Endodermal cell (in vitro differentiated cells): ENCODE measurements around the gene H6PD. TPM values are rescaled to one million over a fixed set of nuclear protein-coding genes. Genes with fewer than 3 reads are reported as not detected.

ENCODE experiments used
- DNase-seq: peaks from one replicate; pipeline ENCODE4 v3.0.0-alpha.2; 2017
- H3K27ac ChIP-seq: 2 replicates; pipeline ENCODE4 v1.5.1; 2013; ENCODE audit warnings: mild to moderate bottlenecking, low read depth, low read length, moderate library complexity
- H3K27me3 ChIP-seq: 2 replicates; pipeline ENCODE4 v1.6.1; 2013; ENCODE audit warnings: mild to moderate bottlenecking, low read length, moderate library complexity; ENCODE audit not compliant: insufficient read depth, control insufficient read depth, poor library complexity, severe bottlenecking
- H3K36me3 ChIP-seq: 2 replicates; pipeline ENCODE4 v1.7.0; 2013; ENCODE audit warnings: mild to moderate bottlenecking, low read length, moderate library complexity; ENCODE audit not compliant: control insufficient read depth, insufficient read depth
- H3K4me1 ChIP-seq: one replicate; pipeline ENCODE4 v1.7.0; 2013; ENCODE audit warnings: low read length; ENCODE audit not compliant: control insufficient read depth, insufficient read depth
- H3K4me3 ChIP-seq: 2 replicates; pipeline ENCODE4 v1.5.1; 2013; ENCODE audit warnings: mild to moderate bottlenecking, low read length, moderate library complexity
- H3K9ac ChIP-seq: 2 replicates; pipeline ENCODE4 v1.6.1; 2013; ENCODE audit warnings: mild to moderate bottlenecking, low read length, moderate library complexity; ENCODE audit not compliant: poor library complexity, severe bottlenecking; ENCODE audit errors: extremely low read depth
- H3K9me3 ChIP-seq: 2 replicates; pipeline ENCODE4 v1.6.1; 2013; ENCODE audit warnings: mild to moderate bottlenecking, low read length, moderate library complexity; ENCODE audit not compliant: control insufficient read depth
- H3K27ac Mint-ChIP-seq: 2 replicates; pipeline ENCODE4 v1.8.0; 2020; ENCODE audit warnings: mixed read lengths
- H3K27me3 Mint-ChIP-seq: 2 replicates; pipeline ENCODE4 v1.8.0; 2021; ENCODE audit warnings: mild to moderate bottlenecking, mixed read lengths; ENCODE audit not compliant: insufficient read depth
- H3K36me3 Mint-ChIP-seq: 2 replicates; pipeline ENCODE4 v1.8.0; 2020; ENCODE audit warnings: low read depth, mixed read lengths
- H3K4me1 Mint-ChIP-seq: 2 replicates; pipeline ENCODE4 v1.8.0; 2020; ENCODE audit warnings: mixed read lengths
- H3K4me3 Mint-ChIP-seq: 2 replicates; pipeline ENCODE4 v1.8.0; 2020; ENCODE audit warnings: mild to moderate bottlenecking, moderate library complexity, mixed read lengths
- H3K9me3 Mint-ChIP-seq: 2 replicates; pipeline ENCODE4 v1.8.0; 2020; ENCODE audit warnings: mild to moderate bottlenecking, mixed read lengths
- WGBS, 2 experiments: methylation state at CpG; one replicate each; pipeline versions ENCODE4 v1.1.5 to v1.1.7; 2013; ENCODE audit warnings: missing lambda C conversion rate in 2 of 2, mixed read lengths in 1 of 2; ENCODE audit not compliant: insufficient coverage in 1 of 2, insufficient read length in 1 of 2; 5-methylcytosine and 5-hydroxymethylcytosine counted together
- total RNA-seq, 2 donors: library from RNA; stranded (reverse); fragmentation: NEBNext Ultra II Directional in 1 of 2; extraction: Animal tissue kit (Norgen Biotek cat#: 25700) in 1 of 2; gene quantifications; 2 replicates in 1 of 2; 3 replicates in 1 of 2; pipeline ENCODE4 v1.2.1, GENCODE V29; 2021
- TF ChIP-seq, protein P1 (sequence below): fragments of 200-600 bp; sonication (generic); conservative IDR thresholded peaks from 2 replicates; pipeline ENCODE4 v1.5.0; 2021; ENCODE audit warnings: antibody characterized with exemption, mild to moderate bottlenecking

H6PD gene
- total RNA-seq, 2 donors from 2014 or later = 21.5 to 34.4 TPM

DNA sequence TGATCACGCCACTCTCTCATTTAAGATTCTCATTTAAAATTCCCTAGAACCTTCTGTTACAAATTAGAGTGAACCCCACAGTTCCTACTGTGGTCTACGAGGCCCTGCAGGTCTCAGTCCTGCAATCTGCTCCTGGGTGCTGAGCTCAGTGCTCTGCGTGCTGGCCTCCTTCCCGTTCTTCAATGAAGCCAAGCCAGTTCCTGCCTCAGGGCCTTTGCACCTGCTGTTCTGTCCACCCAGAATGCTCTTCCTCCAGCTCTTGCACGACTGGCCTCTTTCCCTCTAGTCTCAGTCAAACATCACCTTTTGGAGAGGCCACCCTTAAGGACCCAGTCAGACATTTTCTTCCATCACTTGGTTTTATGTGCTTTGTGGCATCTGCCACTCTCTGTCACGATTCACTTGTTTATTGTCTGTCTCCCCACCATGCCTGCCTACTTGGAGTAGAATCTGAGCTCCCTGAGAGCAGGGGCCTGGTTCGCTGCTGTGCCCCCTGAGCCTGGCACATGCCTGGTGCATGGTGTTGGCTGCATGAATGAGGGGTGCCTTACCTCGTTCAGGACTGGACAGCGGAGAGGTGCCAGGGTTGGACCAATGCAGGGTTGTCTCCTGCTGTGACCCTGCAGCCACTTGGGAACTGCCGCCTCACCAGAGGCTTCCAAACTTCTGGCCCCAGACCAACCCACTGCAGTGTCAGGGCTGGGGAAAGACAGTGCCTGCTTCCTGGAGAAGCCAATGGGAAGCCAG is 9.7 kb upstream of the H6PD start:
- no peak overlapping the region for H3K27ac ChIP-seq
- no peaks in the 10 kb centered on the region for H3K36me3 Mint-ChIP-seq
- no peak for DNase-seq
- no peaks in the 10 kb centered on the region for H3K36me3 ChIP-seq
- H3K9me3 ChIP-seq = no peaks in the 10 kb centered on the region
- H3K27me3 Mint-ChIP-seq = peaks cover 9% of the 10 kb centered on the region
- H3K4me1 ChIP-seq = no peaks in the 10 kb centered on the region
- H3K9ac ChIP-seq = no peak overlapping the region
- no peak overlapping the region for H3K4me3 Mint-ChIP-seq
- 90 to 95% methylated on average over 5 to 10 of the region's 10 CpGs for WGBS, 2 experiments
- H3K4me1 Mint-ChIP-seq = no peaks in the 10 kb centered on the region
- H3K4me3 ChIP-seq = no peak overlapping the region
- H3K27ac Mint-ChIP-seq = no peak overlapping the region
- no peaks in the 10 kb centered on the region for H3K27me3 ChIP-seq
- TF ChIP-seq, protein P1, sequence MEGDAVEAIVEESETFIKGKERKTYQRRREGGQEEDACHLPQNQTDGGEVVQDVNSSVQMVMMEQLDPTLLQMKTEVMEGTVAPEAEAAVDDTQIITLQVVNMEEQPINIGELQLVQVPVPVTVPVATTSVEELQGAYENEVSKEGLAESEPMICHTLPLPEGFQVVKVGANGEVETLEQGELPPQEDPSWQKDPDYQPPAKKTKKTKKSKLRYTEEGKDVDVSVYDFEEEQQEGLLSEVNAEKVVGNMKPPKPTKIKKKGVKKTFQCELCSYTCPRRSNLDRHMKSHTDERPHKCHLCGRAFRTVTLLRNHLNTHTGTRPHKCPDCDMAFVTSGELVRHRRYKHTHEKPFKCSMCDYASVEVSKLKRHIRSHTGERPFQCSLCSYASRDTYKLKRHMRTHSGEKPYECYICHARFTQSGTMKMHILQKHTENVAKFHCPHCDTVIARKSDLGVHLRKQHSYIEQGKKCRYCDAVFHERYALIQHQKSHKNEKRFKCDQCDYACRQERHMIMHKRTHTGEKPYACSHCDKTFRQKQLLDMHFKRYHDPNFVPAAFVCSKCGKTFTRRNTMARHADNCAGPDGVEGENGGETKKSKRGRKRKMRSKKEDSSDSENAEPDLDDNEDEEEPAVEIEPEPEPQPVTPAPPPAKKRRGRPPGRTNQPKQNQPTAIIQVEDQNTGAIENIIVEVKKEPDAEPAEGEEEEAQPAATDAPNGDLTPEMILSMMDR = no peak
- H3K9me3 Mint-ChIP-seq = no peaks in the 10 kb centered on the region

DNA sequence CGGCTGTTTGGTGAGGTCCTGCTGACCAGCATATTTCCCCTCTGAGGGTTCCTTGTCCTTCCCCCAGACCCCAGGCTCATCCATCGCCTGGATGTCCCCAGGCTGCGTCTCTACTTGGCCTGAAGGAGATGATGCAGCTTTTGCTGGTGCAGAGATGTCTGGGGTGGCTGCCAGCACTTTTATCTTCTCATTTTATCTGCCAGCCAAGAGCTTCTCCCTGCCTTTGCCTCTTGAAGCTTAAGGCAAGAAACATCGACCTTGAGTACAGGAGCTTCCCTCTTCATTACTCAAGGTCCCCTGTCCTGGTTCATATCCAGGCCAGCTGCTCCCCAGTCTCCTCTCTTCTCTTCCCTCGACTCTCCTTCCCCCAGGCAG is 9.2 kb upstream of the H6PD start:
- no peak overlapping the region for H3K4me3 Mint-ChIP-seq
- 86 to 91% methylated on average over 1 to 5 of the region's 5 CpGs for WGBS, 2 experiments

DNA sequence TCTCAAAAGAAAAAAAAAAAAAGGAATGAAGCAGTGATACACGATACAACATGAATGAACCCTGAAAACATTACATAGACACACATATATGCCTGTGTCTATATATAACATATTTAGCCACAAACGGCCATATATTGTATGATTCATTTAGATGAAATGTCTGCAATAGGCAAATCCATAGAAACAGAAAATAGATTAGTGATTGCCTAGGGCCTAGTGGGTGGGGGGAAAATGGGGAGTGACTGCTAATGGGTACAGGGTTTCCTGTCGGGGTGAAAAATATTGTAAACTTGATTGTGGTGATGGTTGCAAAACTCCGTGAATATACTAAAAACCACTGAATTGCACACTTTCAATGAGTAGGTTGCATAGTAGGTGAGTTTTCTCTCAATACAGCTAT is 6.0 kb upstream of the H6PD start:
- Histone ChIP-seq H3K27ac (no peak overlapping the region), H3K9ac (no peak overlapping the region), H3K9me3 (no peaks in the 10 kb centered on the region), H3K4me1 (no peaks in the 10 kb centered on the region), H3K27me3 (no peaks in the 10 kb centered on the region), H3K4me3 (no peak overlapping the region), H3K36me3 (no peaks in the 10 kb centered on the region)
- Mint-ChIP-seq H3K27ac (no peak overlapping the region), H3K9me3 (no peaks in the 10 kb centered on the region), H3K4me1 (no peaks in the 10 kb centered on the region), H3K36me3 (no peaks in the 10 kb centered on the region), H3K4me3 (no peak overlapping the region), H3K27me3 (peaks cover 7% of the 10 kb centered on the region)
- DNase-seq = no peak
- TF ChIP-seq, protein P1 = no peak
- 92 to 94% methylated on average over 2 to 3 of the region's 4 CpGs for WGBS, 2 experiments

More for the DNA sequence above, 9.2 kb upstream of the H6PD start:
- Mint-ChIP-seq H3K36me3 (no peaks in the 10 kb centered on the region), H3K9me3 (no peaks in the 10 kb centered on the region), H3K27me3 (peaks cover 9% of the 10 kb centered on the region), H3K4me1 (no peaks in the 10 kb centered on the region), H3K27ac (no peak overlapping the region)
- H3K9me3 ChIP-seq = no peaks in the 10 kb centered on the region
- DNase-seq = no peak
- no peaks in the 10 kb centered on the region for H3K36me3 ChIP-seq
- no peak overlapping the region for H3K9ac ChIP-seq
- no peak overlapping the region for H3K4me3 ChIP-seq
- no peak overlapping the region for H3K27ac ChIP-seq
- H3K27me3 ChIP-seq = no peaks in the 10 kb centered on the region
- TF ChIP-seq, protein P1 = no peak
- H3K4me1 ChIP-seq = no peaks in the 10 kb centered on the region
